Stimulated activated CD4-positive, alpha-beta T cell treated with anti-CD3 and anti-CD28 coated beads, Interleukin-4, amount 100 ng/mL, for 24 hours (primary cell): ENCODE data around the gene GAK.

Experiments used
- DNase-seq: peaks from one replicate; pipeline ENCODE4 v3.0.0-alpha.2; 2020

Gene GAK

GRCh38 chr4:887034-887763 lies 44.9 kb downstream of the GAK start:
- DNase-seq, result no peak

DNA sequence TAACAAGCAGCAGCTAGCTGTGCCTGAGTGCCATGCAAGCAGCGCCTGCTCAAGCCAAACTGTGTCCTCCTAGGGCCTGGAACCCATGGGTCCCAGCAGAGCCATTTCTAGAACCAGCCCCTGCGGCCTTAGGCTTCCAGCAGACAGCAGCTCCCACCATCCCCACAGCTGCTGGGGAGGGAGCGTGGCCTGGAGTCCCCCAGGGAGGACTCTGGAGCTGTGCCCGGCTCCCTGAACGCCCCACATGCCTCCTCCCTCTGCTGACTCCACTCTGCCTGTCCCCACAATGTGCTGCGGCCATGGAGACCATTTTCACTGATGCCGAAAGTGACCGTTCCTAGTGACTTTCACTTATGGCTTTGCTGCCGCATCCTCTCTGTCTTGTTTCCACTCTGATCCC lies 45.9 kb downstream of the GAK start:
- DNase-seq, result no peak

- DNase-seq, result no peak
These were observed 46.8 kb downstream of the GAK start for GRCh38 chr4:885353-885752.

DNA sequence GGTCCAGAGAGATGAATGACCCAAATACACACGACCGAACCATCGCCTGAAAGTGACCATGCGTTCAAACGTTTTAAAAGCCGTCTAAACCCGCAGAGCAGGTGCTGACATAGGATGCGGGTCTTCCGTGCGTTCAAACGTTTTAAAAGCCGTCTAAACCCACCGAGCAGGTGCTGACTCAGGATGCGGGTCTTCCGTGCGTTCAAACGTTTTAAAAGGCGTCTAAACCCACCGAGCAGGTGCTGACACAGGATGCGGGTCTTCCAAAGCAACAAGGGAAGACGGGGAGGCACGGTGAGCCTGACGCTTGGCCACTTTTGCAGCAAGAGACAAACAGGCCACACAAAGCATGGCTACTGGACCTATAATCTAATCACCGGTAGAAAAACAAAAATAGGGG lies 47.2 kb downstream of the GAK start:
- no peak for DNase-seq

DNA sequence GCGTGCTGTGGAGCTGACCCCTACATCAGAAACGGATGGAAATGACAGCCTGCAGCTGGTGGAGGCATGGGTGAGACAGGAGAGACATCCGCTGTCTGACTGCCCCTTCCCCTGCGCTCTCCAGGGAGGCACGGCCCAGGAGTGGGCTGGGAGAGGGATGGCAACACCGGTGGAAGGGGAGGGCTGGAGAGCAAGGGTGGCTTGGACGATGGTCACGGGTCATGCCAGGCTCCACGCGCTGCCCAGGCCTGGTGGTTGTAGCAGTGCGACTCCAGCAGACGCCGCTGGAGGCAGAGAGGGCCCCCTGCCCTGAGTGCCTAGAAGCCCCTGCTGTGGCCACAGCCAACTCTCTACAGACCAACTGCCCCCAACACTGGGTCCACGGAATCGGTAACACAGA lies 47.9 kb downstream of the GAK start:
- no peak for DNase-seq

DNA sequence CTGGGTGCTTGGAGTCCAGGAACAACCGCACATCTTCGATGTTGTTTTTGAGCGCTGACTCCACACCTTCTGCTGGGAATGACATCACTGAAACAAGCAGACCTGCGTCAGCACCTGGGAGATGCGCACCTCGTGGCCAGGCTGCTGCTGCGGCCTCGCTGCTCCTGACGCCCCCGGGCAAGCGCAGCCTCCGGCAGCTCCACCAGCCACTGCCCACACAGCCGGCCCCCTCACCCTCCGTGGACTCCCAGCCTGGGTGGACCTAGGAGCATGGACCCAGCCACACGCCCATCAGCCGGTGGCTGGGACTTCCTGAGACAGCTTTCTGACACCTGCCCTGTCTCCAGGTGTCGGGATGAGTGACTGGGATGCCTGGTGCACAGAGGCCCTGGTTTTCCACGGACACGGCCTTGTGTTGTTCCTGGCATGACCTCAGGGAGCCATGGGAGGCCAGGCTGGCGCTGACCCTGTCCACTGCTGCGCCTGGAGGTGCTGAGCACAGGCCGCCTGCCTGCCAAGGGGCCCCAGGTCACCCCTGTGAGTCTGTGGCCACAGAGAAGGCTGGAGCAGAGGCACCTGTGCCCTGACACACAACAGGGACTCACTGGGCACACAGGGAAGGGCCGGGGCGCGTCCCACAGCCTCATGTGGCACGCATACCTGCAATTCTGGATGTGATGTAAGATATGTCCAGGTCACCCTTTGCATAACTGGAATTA lies 48.6 kb downstream of the GAK start:
- no peak for DNase-seq

DNA sequence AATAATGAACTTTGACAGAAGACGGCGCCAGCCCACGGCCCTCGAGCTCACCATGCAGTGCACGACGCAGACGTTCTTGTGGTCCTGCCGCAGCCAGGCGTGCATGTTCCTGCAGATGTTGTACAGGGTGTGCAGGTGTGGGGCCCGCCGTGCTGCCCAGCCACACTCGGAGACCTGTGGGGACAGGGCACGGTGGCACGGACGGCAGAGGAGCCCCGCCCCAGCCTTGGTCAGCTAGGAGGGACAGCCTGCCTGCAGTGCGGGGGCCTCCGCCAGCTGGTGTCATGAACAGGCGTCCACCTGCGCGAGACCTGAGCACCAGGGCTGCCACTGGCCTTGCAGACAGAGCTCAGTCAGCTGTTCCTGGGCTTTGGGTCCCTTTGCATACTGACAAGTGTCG lies 49.5 kb downstream of the GAK start:
- no peak for DNase-seq

DNA sequence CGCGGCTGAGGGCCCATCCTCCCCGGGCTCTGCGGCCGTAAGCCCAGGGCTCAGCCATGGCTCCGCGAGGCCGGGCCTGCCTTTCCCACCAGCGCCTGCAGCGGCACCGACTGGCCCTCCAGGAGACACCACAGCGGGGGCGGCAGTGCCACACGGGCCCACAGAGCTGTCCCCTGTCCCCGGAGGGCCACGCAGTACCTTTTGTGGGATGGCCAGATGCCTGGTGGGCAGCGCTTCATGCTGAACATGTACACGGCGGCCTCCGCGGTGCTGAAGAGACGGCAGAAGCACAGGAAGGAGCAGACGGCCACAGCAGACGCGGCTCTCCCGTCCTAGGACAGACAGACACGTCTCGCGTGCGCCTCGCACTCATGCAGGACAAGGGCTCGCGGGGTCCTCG lies 50.4 kb downstream of the GAK start:
- no peak for DNase-seq

- no peak for DNase-seq
These were observed 51.3 kb downstream of the GAK start for GRCh38 chr4:880684-881405.

DNA sequence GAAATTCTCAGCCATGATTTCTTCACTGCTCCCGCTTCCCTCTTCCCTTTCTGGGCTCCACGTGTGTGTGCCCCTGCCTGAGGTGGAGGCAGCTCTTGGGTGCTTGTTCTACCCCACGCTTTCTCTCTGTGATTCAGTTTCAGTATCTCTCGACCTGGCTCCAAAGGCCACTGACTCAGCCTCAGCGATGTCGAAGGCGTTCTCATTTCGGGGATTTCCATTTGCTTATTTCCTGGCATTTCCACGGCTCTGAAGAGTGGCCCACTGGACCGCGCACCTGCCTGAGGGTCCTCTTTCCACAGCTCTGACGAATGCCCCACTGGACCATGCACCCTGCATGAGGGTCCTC lies 52.4 kb downstream of the GAK start:
- peak; percentile 80 for DNase-seq

DNA sequence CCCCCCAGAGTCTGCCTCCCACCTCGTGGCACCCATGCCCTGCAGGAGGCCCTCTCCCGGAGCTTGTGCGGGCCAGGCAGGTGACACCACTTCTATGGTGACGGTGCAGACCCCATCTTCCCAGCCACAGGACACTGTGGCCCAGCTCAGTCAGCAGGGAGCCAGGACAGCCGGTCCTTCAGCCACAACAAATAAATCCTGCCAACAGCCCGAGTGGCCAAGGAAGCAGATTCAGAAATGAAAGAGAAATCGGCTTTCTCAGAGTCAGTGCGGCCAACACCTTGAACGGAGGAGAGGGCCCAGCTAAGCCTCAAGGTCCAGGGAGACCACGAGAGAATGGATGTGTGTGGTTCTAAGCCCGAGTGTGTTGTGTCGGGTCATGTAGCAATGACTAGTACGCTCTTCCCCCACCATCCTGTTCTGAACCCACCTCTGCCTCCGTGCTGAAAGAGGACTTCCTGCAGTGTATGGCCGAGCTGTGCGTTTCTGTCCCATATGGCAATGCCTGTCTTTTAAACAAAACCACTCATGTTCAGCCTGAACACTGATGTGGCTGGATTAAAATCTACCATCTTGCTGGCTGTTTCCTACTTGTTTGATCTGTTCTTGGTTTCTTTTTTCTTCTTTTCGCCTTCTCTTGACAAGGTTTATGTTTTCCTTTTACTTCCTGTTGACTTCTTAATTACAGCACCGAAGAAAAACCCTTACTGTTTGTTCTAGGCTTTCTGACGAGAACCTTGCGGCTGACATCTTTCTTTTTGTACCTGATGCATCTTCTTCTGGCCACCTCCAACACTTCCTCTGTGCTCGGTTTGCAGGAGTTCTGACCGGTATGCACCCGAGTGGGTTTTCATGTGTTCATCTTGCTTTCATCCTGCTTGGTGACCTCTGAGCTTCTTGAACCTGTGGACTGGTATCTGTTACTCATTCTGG lies 53.1 kb downstream of the GAK start:
- peak; percentile 40 for DNase-seq

DNA sequence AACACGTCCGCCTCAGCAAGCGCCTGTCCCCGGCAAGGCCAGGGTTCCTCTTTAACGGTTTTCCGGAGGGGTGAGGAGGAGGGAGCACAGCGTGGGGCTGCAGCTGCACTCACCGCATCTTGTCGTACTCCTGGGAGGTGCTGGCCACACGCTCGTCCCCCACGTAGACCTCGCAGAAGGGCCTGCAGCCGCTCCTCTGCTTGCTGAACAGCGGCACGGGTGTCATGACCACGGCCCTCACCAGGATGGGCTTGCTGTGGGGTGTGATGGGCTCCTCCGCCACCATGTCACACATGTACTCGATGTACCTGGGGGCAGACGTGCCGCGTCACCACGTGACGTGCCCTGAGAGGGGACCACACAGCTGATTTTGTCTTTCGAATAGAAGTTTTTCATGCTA lies 54.6 kb downstream of the GAK start:
- no peak for DNase-seq

DNA sequence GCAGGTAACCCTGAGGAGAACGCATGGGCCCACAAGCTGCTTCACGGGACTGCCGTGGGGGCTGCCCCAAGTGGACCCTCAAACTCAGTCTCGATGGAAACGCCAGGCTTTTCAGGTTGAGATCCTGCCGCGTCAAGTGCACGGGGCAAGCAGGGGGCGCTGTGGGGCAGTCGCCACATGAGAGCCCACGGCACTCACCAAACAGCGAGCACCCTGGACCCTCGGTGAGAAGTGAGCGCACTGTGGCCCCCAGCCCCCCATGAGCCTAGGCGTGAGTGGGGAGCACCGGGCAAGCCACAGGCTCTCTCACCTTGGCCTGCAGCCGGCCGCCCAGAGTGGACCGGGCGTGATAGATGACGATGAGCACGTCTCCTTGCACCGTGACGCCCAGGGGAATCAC lies 55.3 kb downstream of the GAK start:
- no peak for DNase-seq

- DNase-seq, result no peak
These were observed 56.2 kb downstream of the GAK start for GRCh38 chr4:875818-876423.

- no peak for DNase-seq
These were observed 56.9 kb downstream of the GAK start for GRCh38 chr4:874971-875817.

DNA sequence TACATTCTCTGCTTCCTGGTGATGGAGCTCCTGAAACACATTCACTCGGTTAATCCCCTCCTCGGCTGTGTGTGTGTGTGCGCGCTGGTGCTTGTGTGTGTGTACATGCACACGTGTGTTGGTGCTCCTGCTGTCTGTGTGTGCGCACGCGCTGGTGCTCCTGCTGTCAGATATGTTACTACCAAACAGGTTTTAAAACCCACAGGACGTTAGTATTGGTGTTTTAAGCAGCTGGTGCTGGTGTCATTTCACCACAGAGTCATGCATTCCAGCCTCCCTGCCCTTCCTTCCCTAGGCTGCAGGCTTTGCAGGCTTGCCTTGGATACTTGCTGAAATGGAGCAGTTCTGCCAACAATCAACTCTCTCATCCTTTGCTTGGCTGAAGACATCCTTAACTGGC lies 58.1 kb downstream of the GAK start:
- no peak for DNase-seq

- DNase-seq, result no peak
These were observed 59.7 kb downstream of the GAK start for GRCh38 chr4:872241-872981.

DNA sequence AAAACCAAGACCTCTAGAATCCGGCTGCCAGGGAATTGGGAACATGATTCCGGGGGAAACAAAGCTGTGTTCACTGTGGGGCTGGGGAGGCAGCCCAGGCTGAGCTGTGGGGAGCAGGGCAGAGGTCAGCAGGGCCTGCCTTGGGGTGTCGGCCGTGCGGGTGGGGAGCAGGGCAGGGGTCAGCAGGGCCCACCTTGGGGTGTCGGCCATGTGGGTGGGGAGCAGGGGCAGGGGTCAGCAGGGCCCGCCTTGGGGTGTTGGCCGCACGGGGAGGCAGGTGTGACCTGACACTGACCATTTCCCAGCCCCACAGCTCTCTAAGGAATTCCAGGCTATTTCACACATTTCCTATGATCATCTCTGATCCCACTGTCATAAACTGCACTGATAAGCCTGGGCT lies 60.6 kb downstream of the GAK start:
- DNase-seq, result no peak

DNA sequence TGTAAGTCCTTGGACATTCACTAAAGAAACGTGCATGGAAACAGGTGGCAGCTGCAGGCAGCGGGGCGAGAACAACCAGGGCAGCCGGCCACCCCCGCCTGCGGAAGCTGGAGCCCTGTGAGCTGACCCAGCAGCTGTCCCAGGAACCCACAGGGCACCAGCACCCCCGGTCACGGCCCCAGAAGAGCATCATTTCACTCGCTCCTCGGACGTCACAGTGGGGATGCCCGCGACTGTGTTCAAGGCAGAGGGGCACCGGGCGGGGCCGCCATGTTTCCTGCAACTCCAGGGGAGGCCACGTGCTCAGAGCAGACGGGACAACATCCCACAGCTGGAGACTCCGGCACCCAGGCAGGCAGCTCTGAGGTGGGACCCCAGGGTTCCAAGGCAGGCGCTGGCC lies 61.2 kb downstream of the GAK start:
- no peak for DNase-seq

- no peak for DNase-seq
These were observed 62.3 kb downstream of the GAK start for GRCh38 chr4:869776-870175.

GRCh38 chr4:868421-868820 lies 63.7 kb downstream of the GAK start:
- DNase-seq, result no peak
